OCI-M2 (cell line): ENCODE measurements around the gene MTHFD2L.
"Not testable (repeated sequence)": the region's sequence is repeated elsewhere in the genome, so short reads cannot be mapped to it uniquely, and the experiment has no call there.

ENCODE experiments used
- DNase-seq: peaks from one replicate; lab custom pipeline; 2025; ENCODE audit not compliant: unreplicated experiment; lab: John Stamatoyannopoulos, UW

Gene MTHFD2L

GRCh38 chr4:74330295-74330750, 172.4 kb downstream of the MTHFD2L start:
- peak; percentile 46 for DNase-seq

- DNase-seq, result peak; percentile 56
Observed at GRCh38 chr4:74331252-74331651, 173.3 kb downstream of the MTHFD2L start.

GRCh38 chr4:74331944-74332343, 174.0 kb downstream of the MTHFD2L start:
- no peak for DNase-seq

- no peak for DNase-seq
Observed at GRCh38 chr4:74334636-74335035, 176.7 kb downstream of the MTHFD2L start.

- DNase-seq, result no peak
Observed at GRCh38 chr4:74335341-74336021, 177.6 kb downstream of the MTHFD2L start.

DNA sequence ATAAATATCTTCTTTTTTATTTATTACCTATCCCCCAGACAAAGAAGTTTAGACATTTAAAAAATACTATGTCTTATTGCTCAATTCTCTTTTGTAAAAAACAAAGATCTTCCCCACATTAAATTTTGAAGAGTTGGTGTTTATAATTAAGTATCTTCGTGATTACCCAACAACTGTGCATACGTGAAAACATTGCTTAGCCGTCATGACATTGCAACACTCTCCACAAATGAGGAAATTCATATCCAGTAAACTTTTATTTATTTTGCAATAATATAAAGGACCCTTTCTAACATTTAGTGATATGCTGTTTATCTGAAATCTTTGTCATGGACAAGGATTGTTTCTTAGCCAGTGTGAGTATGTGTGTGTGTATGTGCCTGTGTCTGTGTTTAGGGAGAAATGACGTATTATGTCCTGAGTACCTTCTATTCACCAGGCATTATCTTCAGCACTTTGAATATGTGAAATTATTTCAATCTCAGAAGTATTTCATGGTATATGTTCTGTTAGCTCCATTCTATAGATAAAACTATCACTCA, 180.9 kb downstream of the MTHFD2L start:
- DNase-seq, result no peak

- no peak for DNase-seq
Observed at GRCh38 chr4:74339501-74339900, 181.6 kb downstream of the MTHFD2L start.

DNA sequence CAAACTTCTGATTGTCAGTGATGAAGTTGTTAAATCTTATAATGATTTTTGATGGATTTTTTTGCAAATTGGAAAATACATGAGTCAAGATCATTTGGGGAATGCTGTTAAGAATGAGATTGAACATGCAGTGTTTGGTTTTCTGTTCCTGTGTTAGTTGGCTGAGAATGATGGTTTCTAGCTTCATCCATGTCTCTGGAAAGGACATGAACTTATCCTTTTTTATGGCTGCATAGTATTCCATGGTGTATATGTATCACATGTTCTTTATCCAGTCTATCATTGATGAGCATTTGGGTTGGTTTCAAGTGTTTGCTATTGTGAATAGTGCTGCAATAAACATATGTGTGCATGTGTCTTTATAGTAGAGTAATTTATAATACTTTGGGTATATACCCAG, 182.5 kb downstream of the MTHFD2L start:
- DNase-seq, result not testable (repeated sequence)

DNA sequence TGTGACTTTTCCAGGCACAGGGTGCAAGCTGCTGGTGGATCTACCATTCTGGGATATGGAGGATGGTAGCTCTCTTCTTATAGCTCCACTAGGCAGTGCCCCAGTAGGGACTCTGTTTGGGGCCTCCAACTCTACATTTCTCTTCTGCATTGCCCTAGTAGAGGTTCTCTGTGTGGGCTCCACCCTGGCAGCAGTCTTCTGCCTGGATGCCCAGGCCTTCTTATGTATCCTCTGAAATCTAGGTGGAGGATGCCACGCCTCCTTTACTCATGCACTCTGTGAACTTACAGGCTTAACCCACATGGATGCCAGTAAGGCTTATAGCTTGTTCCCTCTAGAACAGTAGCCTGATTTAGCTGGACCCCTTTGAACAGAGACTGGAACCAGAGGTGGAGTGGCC, 186.1 kb downstream of the MTHFD2L start:
- no peak for DNase-seq
